Endothelial cell of umbilical vein (primary cell): ENCODE measurements around the gene CETP. TPM values are rescaled to one million over a fixed set of nuclear protein-coding genes. Genes with fewer than 3 reads are reported as not detected.

Experiments used
- BruUV-seq: library from RNA; stranded (reverse); fragments of 400-500 nt; replicated peaks from 2 replicates; lab custom pipeline; 2021; lab: Mats Ljungman, UMichigan
- CTCF ChIA-PET: fragments of 300-600, 350-600 bp; sonication (Branson Sonifier 250); formaldehyde crosslinking; loops from one replicate; lab custom pipeline; 2021; ENCODE audit warnings: antibody characterized with exemption, inconsistent platforms; lab: Charles Lee
- POLR2A ChIA-PET: fragments of 300-600, 350-600 bp; sonication (Branson Sonifier 250); formaldehyde crosslinking; loops from one replicate; lab custom pipeline; 2021; ENCODE audit warnings: antibody characterized with exemption, inconsistent platforms; lab: Charles Lee
- DNase-seq: peaks from one replicate; pipeline ENCODE4 v3.0.0-alpha.2; 2011; ENCODE audit warnings: low read depth, low spot score
- FAIRE-seq: peaks from 2 replicates; lab custom pipeline; 2011; peaks lifted over from hg19 to GRCh38; lab: Jason Lieb, UNC
- H2AFZ ChIP-seq: 2 replicates; pipeline ENCODE4 v1.6.0; 2012; ENCODE audit warnings: low read depth, low read length, control low read depth, inconsistent platforms
- H3K27ac ChIP-seq: 2 replicates; pipeline ENCODE4 v1.5.1; 2011; ENCODE audit warnings: low read depth, mild to moderate bottlenecking, control low read depth, low read length, moderate library complexity; ENCODE audit not compliant: insufficient read depth
- H3K27me3 ChIP-seq, 2 experiments: 2 replicates each; pipeline versions ENCODE4 v1.6.0 to v1.6.1; 2011; ENCODE audit warnings: low read length in 2 of 2, mixed read lengths in 1 of 2; ENCODE audit not compliant: control insufficient read depth in 2 of 2, insufficient read depth in 2 of 2
- H3K36me3 ChIP-seq, 2 experiments: 2 replicates in 1 of 2; 3 replicates in 1 of 2; pipeline ENCODE4 v1.5.1; 2011; ENCODE audit warnings: low read length in 2 of 2, mild to moderate bottlenecking in 1 of 2, moderate library complexity in 1 of 2; ENCODE audit not compliant: control insufficient read depth in 2 of 2, insufficient read depth in 2 of 2; ENCODE audit errors: extremely low read depth in 1 of 2
- H3K4me1 ChIP-seq: 3 replicates; pipeline ENCODE4 v1.5.1; 2011; ENCODE audit warnings: mild to moderate bottlenecking, low read length; ENCODE audit not compliant: control insufficient read depth, insufficient read depth; ENCODE audit errors: extremely low read depth
- H3K4me2 ChIP-seq: 2 replicates; pipeline ENCODE4 v1.6.1; 2011; ENCODE audit warnings: low read length, control low read depth, mixed read lengths; ENCODE audit not compliant: insufficient read depth
- H3K4me3 ChIP-seq, 3 experiments: fragments of 200-600 bp in 1 of 3; sonication (generic), shearing (Covaris generic) in 1 of 3; replicated peaks in 1 of 3; 2 replicates each; pipeline ENCODE4 v1.5.1; 2011 to 2016; ENCODE audit warnings: control low read depth in 3 of 3, low read length in 3 of 3, mild to moderate bottlenecking in 2 of 3, inconsistent platforms in 1 of 3, low read depth in 1 of 3, moderate library complexity in 1 of 3; ENCODE audit not compliant: insufficient read depth in 1 of 3
- H3K79me2 ChIP-seq: 2 replicates; pipeline ENCODE4 v1.6.0; 2012; ENCODE audit warnings: low read length, inconsistent platforms; ENCODE audit not compliant: control insufficient read depth, insufficient read depth
- H3K9ac ChIP-seq: replicated peaks from 2 replicates; pipeline ENCODE3; 2011; ENCODE audit warnings: low read length, control low read depth; ENCODE audit not compliant: insufficient read depth; ENCODE audit errors: extremely low read depth
- H3K9me1 ChIP-seq: replicated peaks from 3 replicates; pipeline ENCODE4 v1.6.0; 2011; ENCODE audit warnings: mild to moderate bottlenecking, low read length; ENCODE audit not compliant: control insufficient read depth, insufficient read depth; ENCODE audit errors: extremely low read depth
- H3K9me3 ChIP-seq: replicated peaks from 2 replicates; pipeline ENCODE4 v1.5.1; 2012; ENCODE audit warnings: low read length, inconsistent platforms; ENCODE audit not compliant: control insufficient read depth, insufficient read depth
- H4K20me1 ChIP-seq: replicated peaks from 2 replicates; pipeline ENCODE3; 2011; ENCODE audit warnings: mild to moderate bottlenecking, low read length; ENCODE audit not compliant: control insufficient read depth, insufficient read depth; ENCODE audit errors: extremely low read depth
- CTCF ChIP-seq, 2 donors: IDR thresholded peaks; 1 replicate in 1 of 2; 2 replicates in 1 of 2; pipeline ENCODE4 v1.5.1; 2011; ENCODE audit warnings: low read length in 2 of 2, mild to moderate bottlenecking in 2 of 2, moderate library complexity in 2 of 2, control low read depth in 1 of 2, inconsistent platforms in 1 of 2, low read depth in 1 of 2; ENCODE audit not compliant: insufficient read depth in 1 of 2; ENCODE audit errors: extremely low read depth in 1 of 2
- EZH2 ChIP-seq: IDR thresholded peaks from 2 replicates; pipeline ENCODE4 v1.6.1; 2012; ENCODE audit warnings: borderline replicate concordance, low read depth, mild to moderate bottlenecking, moderate library complexity, low read length, inconsistent platforms; ENCODE audit not compliant: severe bottlenecking
- FOS ChIP-seq: IDR thresholded peaks from 2 replicates; pipeline ENCODE4 v1.6.1; 2011; ENCODE audit warnings: mild to moderate bottlenecking, low read length, moderate library complexity, borderline replicate concordance; ENCODE audit not compliant: insufficient read depth
- GATA2 ChIP-seq: IDR thresholded peaks from 2 replicates; pipeline ENCODE4 v1.7.0; 2011; ENCODE audit warnings: low read depth, mild to moderate bottlenecking, moderate library complexity, mixed read lengths, low read length; ENCODE audit not compliant: insufficient read length, insufficient read depth
- JUN ChIP-seq: IDR thresholded peaks from 2 replicates; pipeline ENCODE4 v1.6.1; 2011; ENCODE audit warnings: borderline replicate concordance, low read depth; ENCODE audit not compliant: insufficient read length, insufficient read depth
- MYC ChIP-seq: IDR thresholded peaks from one replicate; pipeline ENCODE4 v1.6.1; 2011; ENCODE audit warnings: mild to moderate bottlenecking, low read depth, low read length
- POLR2A ChIP-seq: IDR thresholded peaks from 2 replicates; pipeline ENCODE4 v1.6.1; 2012; ENCODE audit warnings: low read depth, mild to moderate bottlenecking, control low read depth, low read length
- POLR2AphosphoS5 ChIP-seq: IDR thresholded peaks from 2 replicates; pipeline ENCODE4 v1.6.1; 2012; ENCODE audit warnings: low read depth, mild to moderate bottlenecking, control low read depth, low read length, moderate library complexity; ENCODE audit not compliant: insufficient read depth
- dilution Hi-C: fragments of 300-500 bp; cut with MboI; formaldehyde crosslinking; loops from one replicate; pipeline ENCODE4 v1.15.0; 2019; ENCODE audit warnings: low sequenced_read_pairs; ENCODE audit not compliant: extremely low pct_ligation_motif_present
- intact Hi-C: fragments of 100-400 bp; cut with micrococcal nuclease; formaldehyde crosslinking; loops from one replicate; pipeline ENCODE4 v1.10.0; 2022
- polyA plus RNA-seq, 4 experiments: library from polyadenylated mRNA; depleted of rRNA in 3 of 4; stranded (reverse) in 3 of 4; unstranded in 1 of 4; fragments of >200 nt; gene quantifications; 2 replicates each; pipeline versions ENCODE4 v1.2.1 to v1.2.3, GENCODE V29; 2011 to 2012; ENCODE audit warnings: missing spikeins in 1 of 4
- total RNA-seq: library from RNA; stranded (reverse); gene quantifications from 2 replicates; pipeline ENCODE4 v1.2.3, GENCODE V29; 2021
- TF ChIP-seq, protein P1 (sequence below): IDR thresholded peaks from 2 replicates; pipeline ENCODE4 v1.6.1; 2011; ENCODE audit not compliant: insufficient read depth, insufficient read length

The CETP gene
- total and polyA plus RNA-seq, 2 donors (not counting 3 experiments of a cell fraction or from before 2014, with no cell fraction given), result 2.2 to 2.8 TPM

DNA sequence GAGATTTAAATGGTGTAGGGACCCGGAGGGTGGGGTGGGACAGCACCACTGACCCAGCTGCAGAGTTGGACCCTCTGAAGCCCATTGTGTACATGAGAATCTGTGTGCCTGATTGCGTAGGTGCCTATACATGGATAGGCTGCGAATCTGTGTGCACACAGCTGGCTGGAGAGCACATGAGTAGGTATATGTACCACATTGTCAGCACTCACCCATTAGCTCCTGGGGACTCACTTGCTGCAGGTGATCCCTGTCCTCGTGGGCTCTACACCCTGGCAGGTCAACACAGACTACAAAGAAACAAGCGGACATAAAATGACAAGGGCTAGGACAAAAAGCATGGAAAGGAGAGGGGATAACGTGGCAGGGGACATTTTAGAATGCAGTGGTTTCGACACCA, 11.3 kb upstream of the CETP start:
- no TSS peak for BruUV-seq
- no peak overlapping the region for H3K4me2 ChIP-seq
- dilution Hi-C loops (no loop called here), intact Hi-C loops (no loop called here)
- no peak overlapping the region for H3K4me3 ChIP-seq
- H4K20me1 ChIP-seq, result no peaks in the 10 kb centered on the region
- H3K79me2 ChIP-seq, result no peaks in the 10 kb centered on the region
- H3K27ac ChIP-seq, result no peak overlapping the region
- DNase-seq, result no peak
- no peak overlapping the region for H2AFZ ChIP-seq
- H3K4me1 ChIP-seq, result no peaks in the 10 kb centered on the region
- H3K9me3 ChIP-seq, result no peaks in the 10 kb centered on the region
- FAIRE-seq, result no peak
- CTCF ChIA-PET, result interaction anchor here (0.8 to 4.1 kb wide), 11 partner anchors 11 to 161 kb away, joined by 3 to 54 read pairs (median 3); partner anchors contain the start of genes CETP and NLRC5
- POLR2A ChIA-PET, result no interaction called here
- no peaks in the 10 kb centered on the region for H3K27me3 ChIP-seq
- H3K9me1 ChIP-seq, result no peaks in the 10 kb centered on the region
- TF ChIP-seq GATA2 (no peak), CTCF (IDR thresholded peaks at IDR 0.05; ENCODE audit: extremely low read depth in 1 of 2, insufficient read depth in 1 of 2, low read depth in 1 of 2, low read length in 2 of 2) (no peak), EZH2 (no peak), MYC (no peak), POLR2AphosphoS5 (no peak), JUN (no peak), FOS (no peak), POLR2A (no peak)
- TF ChIP-seq, protein P1, sequence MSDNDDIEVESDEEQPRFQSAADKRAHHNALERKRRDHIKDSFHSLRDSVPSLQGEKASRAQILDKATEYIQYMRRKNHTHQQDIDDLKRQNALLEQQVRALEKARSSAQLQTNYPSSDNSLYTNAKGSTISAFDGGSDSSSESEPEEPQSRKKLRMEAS, result no peak
- peaks cover 0 to under 1% of the 10 kb centered on the region in 2 experiments for H3K36me3 ChIP-seq
- no peak overlapping the region for H3K9ac ChIP-seq
